CD4-positive, alpha-beta memory T cell (primary cell): ENCODE measurements around the gene RAPH1. TPM values are rescaled to one million over a fixed set of nuclear protein-coding genes. Genes with fewer than 3 reads are reported as not detected.
"Not testable (repeated sequence)": the region's sequence is repeated elsewhere in the genome, so short reads cannot be mapped to it uniquely, and the experiment has no call there.

Source experiments
- CTCF ChIA-PET: fragments of 350-600 bp; sonication (Branson Sonifier 250); formaldehyde crosslinking; loops from one replicate; lab custom pipeline; 2021; ENCODE audit warnings: inconsistent platforms; ENCODE audit not compliant: partially characterized antibody; lab: Charles Lee
- POLR2A ChIA-PET: fragments of 350-600 bp; sonication (Branson Sonifier 250); formaldehyde crosslinking; loops from one replicate; lab custom pipeline; 2021; ENCODE audit not compliant: partially characterized antibody; lab: Charles Lee
- DNase-seq, 5 donors: peaks; one replicate each; pipeline versions ENCODE4 v3.0.0 to v3.0.0-alpha.2; 2020 to 2022; ENCODE audit warnings: mixed read lengths in 1 of 5
- H3K27ac ChIP-seq: one replicate; pipeline ENCODE4 v1.7.0; 2013; ENCODE audit warnings: low read depth, low read length
- H3K27me3 ChIP-seq: 2 replicates; pipeline ENCODE4 v1.7.0; 2013; ENCODE audit warnings: mild to moderate bottlenecking, low read length, moderate library complexity; ENCODE audit not compliant: insufficient read depth
- H3K36me3 ChIP-seq: 2 replicates; pipeline ENCODE4 v1.7.0; 2013; ENCODE audit warnings: mild to moderate bottlenecking, low read length, moderate library complexity; ENCODE audit not compliant: insufficient read depth
- H3K4me1 ChIP-seq: 2 replicates; pipeline ENCODE4 v1.7.0; 2013; ENCODE audit warnings: mild to moderate bottlenecking, low read length, moderate library complexity; ENCODE audit not compliant: insufficient read depth
- H3K4me3 ChIP-seq, 2 donors: one replicate each; pipeline ENCODE4 v1.7.0; 2013; ENCODE audit warnings: low read length in 2 of 2, mild to moderate bottlenecking in 1 of 2
- H3K9me3 ChIP-seq, 2 donors: one replicate each; pipeline ENCODE4 v1.7.0; 2013; ENCODE audit warnings: low read length in 2 of 2, control low read depth in 1 of 2; ENCODE audit not compliant: control insufficient read depth in 1 of 2
- H3K27ac Mint-ChIP-seq, 7 donors: one replicate each; pipeline ENCODE4 v1.8.0; 2020 to 2021; ENCODE audit warnings: mixed read lengths in 7 of 7, mild to moderate bottlenecking in 6 of 7, inconsistent platforms in 3 of 7, moderate library complexity in 3 of 7
- H3K27me3 Mint-ChIP-seq, 2 donors: one replicate each; pipeline ENCODE4 v1.8.0; 2020 to 2021; ENCODE audit warnings: mixed read lengths in 2 of 2
- H3K36me3 Mint-ChIP-seq, 2 donors: one replicate each; pipeline ENCODE4 v1.8.0; 2020 to 2021; ENCODE audit warnings: mixed read lengths in 2 of 2, inconsistent platforms in 1 of 2, mild to moderate bottlenecking in 1 of 2
- H3K4me1 Mint-ChIP-seq, 4 donors: one replicate each; pipeline ENCODE4 v1.8.0; 2020 to 2021; ENCODE audit warnings: mixed read lengths in 4 of 4, mild to moderate bottlenecking in 1 of 4
- H3K4me3 Mint-ChIP-seq, 8 donors: one replicate each; pipeline ENCODE4 v1.8.0; 2020 to 2021; ENCODE audit warnings: mixed read lengths in 8 of 8, mild to moderate bottlenecking in 7 of 8, moderate library complexity in 6 of 8, inconsistent platforms in 3 of 8
- H3K9me3 Mint-ChIP-seq, 8 donors: one replicate each; pipeline ENCODE4 v1.8.0; 2020 to 2021; ENCODE audit warnings: mixed read lengths in 8 of 8, mild to moderate bottlenecking in 5 of 8, inconsistent platforms in 3 of 8, moderate library complexity in 1 of 8
- intact Hi-C: fragments of 100-400 bp; cut with micrococcal nuclease; formaldehyde crosslinking; loops from one replicate; pipeline ENCODE4 v1.15.1; 2023
- polyA plus RNA-seq, 2 donors: library from polyadenylated mRNA; unstranded; fragments of 300-500 nt; fragmentation: Illumina TruSeq; gene quantifications; one replicate each; pipeline ENCODE4 v1.2.3, GENCODE V29; 2021
- total RNA-seq, 2 experiments: library from RNA; stranded (reverse); gene quantifications; one replicate each; pipeline ENCODE4 v1.2.3, GENCODE V29; 2021

Gene RAPH1
- total and polyA plus RNA-seq, 4 experiments from 2014 or later, result 1.0 to 2.6 (median 1.6) TPM

DNA sequence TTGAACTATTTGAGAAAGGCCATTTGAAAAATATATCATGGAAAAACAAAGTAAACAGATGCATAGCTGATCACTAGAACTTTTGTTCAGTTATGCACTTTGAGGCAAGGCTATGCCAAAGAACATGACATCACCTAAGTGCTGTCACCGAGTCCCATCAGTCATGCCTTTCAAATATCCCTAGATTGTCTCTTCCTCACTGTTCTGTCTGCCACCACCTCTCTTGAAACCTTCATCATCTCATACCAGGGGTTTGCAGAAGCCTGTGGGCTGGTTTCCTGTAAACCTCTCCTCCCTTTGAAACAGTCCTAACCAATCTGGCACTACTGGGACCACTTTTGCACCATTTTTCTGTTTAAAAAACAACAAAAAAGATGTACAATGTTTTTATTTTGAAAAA is 12.3 kb upstream of the RAPH1 start:
- ChIA-PET POLR2A (no interaction called here), CTCF (no interaction called here)
- no peak for DNase-seq
- no peaks in the 10 kb centered on the region for H3K36me3 Mint-ChIP-seq
- H3K27me3 ChIP-seq, result no peaks in the 10 kb centered on the region
- no peak overlapping the region for H3K27ac ChIP-seq
- H3K9me3 ChIP-seq, result no peaks in the 10 kb centered on the region
- no peaks in the 10 kb centered on the region for H3K27me3 Mint-ChIP-seq
- peaks cover 0 to 1% (median 0%) of the 10 kb centered on the region in 8 donors for H3K9me3 Mint-ChIP-seq
- intact Hi-C loops, result no loop called here
- peak overlapping the region in 1 of 7 donors; percentile 43 for H3K27ac Mint-ChIP-seq
- no peaks in the 10 kb centered on the region for H3K36me3 ChIP-seq
- no peak overlapping the region for H3K4me3 Mint-ChIP-seq
- no peaks in the 10 kb centered on the region for H3K4me1 ChIP-seq
- no peak overlapping the region for H3K4me3 ChIP-seq
- peaks cover 0 to 6% (median 2%) of the 10 kb centered on the region in 4 donors for H3K4me1 Mint-ChIP-seq

DNA sequence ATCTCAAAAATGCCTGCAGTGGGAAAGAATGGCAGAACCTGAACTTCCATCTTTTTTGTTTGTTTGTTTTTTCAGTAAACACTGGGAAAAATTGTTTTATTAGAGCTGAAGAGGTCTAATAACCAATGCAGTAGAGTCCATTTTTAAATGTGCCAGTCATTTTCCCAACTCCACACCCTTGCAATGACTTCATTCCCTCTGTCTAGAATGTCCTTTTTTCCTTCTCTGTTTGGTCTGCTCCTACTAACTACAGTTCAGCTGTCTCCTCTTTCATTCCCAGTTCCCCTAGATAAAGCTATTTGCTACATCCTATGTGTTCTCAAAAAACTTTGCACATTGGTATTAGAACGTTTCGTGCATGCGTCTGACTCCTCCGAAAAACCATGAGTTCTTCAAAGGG is 9.3 kb upstream of the RAPH1 start:
- peaks cover 0 to 1% (median 0%) of the 10 kb centered on the region in 8 donors for H3K9me3 Mint-ChIP-seq
- ChIA-PET CTCF (interaction anchor here (0.5 kb wide), 1 partner anchor 656 kb away, joined by 3 read pairs; no protein-coding TSS in a partner anchor), POLR2A (no interaction called here)
- Histone ChIP-seq H3K27me3 (no peaks in the 10 kb centered on the region), H3K27ac (no peak overlapping the region), H3K4me1 (no peaks in the 10 kb centered on the region), H3K4me3 (no peak overlapping the region), H3K36me3 (no peaks in the 10 kb centered on the region), H3K9me3 (no peaks in the 10 kb centered on the region)
- no peak for DNase-seq
- H3K27ac Mint-ChIP-seq, result no peak overlapping the region
- H3K36me3 Mint-ChIP-seq, result no peaks in the 10 kb centered on the region
- peaks cover 0 to 4% (median 1%) of the 10 kb centered on the region in 4 donors for H3K4me1 Mint-ChIP-seq
- H3K4me3 Mint-ChIP-seq, result no peak overlapping the region
- intact Hi-C loops, result no loop called here
- H3K27me3 Mint-ChIP-seq, result no peaks in the 10 kb centered on the region

DNA sequence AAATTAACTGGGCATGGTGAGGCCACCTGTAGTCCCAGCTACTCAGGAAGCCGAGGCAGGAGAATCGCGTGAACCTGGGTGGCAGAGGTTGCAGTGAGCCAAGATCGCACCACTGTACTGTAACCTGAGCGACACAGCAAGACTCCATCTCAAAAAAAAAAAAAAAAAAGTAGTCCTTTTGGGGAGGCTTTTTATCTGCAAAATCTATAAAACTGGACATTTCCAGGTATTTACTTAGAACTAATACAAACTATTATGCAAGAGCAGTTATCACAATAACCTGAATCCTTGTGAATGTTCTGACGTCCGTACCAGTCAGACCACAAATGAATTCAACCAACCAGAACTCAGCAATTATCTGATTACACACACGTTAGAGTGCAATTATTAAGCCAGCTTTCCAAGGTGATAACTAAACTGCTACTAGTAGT is 8.8 kb upstream of the RAPH1 start:
- DNase-seq, result no peak
- Histone ChIP-seq H3K4me1 (no peaks in the 10 kb centered on the region), H3K4me3 (no peak overlapping the region), H3K27ac (no peak overlapping the region), H3K27me3 (no peaks in the 10 kb centered on the region), H3K36me3 (no peaks in the 10 kb centered on the region), H3K9me3 (no peaks in the 10 kb centered on the region)
- H3K9me3 Mint-ChIP-seq, result peaks cover 0 to 1% (median 0%) of the 10 kb centered on the region in 8 donors
- H3K27ac Mint-ChIP-seq, result no peak overlapping the region
- intact Hi-C loops, result no loop called here
- H3K36me3 Mint-ChIP-seq, result no peaks in the 10 kb centered on the region
- POLR2A ChIA-PET, result no interaction called here
- H3K27me3 Mint-ChIP-seq, result no peaks in the 10 kb centered on the region
- H3K4me1 Mint-ChIP-seq, result peaks cover 0 to 4% (median under 1%) of the 10 kb centered on the region in 4 donors
- CTCF ChIA-PET, result no interaction called here
- no peak overlapping the region for H3K4me3 Mint-ChIP-seq

DNA sequence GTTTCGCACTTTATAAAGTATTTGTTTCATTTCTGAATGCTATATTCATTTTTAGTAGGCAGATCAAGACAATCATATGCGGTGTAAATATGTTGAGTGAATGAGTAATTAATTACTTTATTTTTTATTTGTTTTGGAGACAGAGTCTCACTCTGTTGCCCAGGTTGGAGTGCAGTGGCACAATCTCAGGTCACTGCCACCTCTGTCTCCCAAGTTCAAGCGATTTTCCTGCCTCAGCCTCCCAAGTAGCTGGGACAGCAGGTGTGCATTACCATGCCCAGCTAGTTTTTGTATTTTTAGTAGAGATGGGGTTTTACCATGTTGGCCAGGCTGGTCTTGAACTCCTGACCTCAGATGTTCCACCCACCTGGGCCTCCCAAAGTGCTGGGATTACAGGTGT is 5.5 kb upstream of the RAPH1 start:
- DNase-seq, H3K36me3 Mint-ChIP-seq, H3K4me1 Mint-ChIP-seq, H3K9me3 Mint-ChIP-seq, H3K27me3 Mint-ChIP-seq, intact Hi-C loops, H3K4me3 Mint-ChIP-seq, H3K27me3 ChIP-seq, H3K4me3 ChIP-seq, H3K27ac ChIP-seq, H3K27ac Mint-ChIP-seq, H3K36me3 ChIP-seq, POLR2A ChIA-PET, H3K9me3 ChIP-seq, H3K4me1 ChIP-seq: not testable (repeated sequence)
- CTCF ChIA-PET, result interaction anchor here (1.3 to 1.6 kb wide), 4 partner anchors 13 to 56 kb away, joined by 3 to 4 read pairs (median 4); no protein-coding TSS in a partner anchor

DNA sequence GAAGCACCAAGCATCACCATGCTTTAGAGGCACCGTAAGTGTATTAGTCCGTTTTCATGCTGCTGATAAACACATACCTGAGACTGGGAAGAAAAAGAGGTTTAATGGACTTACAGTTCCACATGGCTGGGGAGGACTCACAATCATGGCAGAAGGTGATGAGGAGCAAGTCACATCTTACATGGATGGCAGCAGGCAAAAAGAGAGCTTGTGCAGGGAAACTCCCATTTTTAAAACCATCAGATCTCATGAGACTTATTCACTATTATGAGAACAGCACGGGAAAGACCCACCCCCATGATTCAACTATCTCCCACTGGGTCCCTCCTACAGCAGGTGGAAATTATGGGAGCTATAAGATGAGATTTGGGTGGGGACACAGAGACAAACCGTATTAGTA is 3.1 kb upstream of the RAPH1 start:
- H3K4me3 Mint-ChIP-seq, DNase-seq, H3K27ac Mint-ChIP-seq, H3K9me3 Mint-ChIP-seq, H3K27me3 Mint-ChIP-seq, H3K36me3 ChIP-seq, H3K27me3 ChIP-seq, H3K9me3 ChIP-seq, H3K36me3 Mint-ChIP-seq, H3K27ac ChIP-seq, POLR2A ChIA-PET, H3K4me3 ChIP-seq: not testable (repeated sequence)
- peaks cover 14 to 26% (median 20%) of the 10 kb centered on the region in 4 donors for H3K4me1 Mint-ChIP-seq
- intact Hi-C loops, result loop anchor here (10.0 kb wide), 1 partner anchor 903 kb away; the partner anchor contains the start of gene FAM117B
- CTCF ChIA-PET, result interaction anchor here (0.8 to 1.6 kb wide), 2 partner anchors 56 to 277 kb away, joined by 3 to 4 read pairs; no protein-coding TSS in a partner anchor
- H3K4me1 ChIP-seq, result peaks cover 10% of the 10 kb centered on the region

DNA sequence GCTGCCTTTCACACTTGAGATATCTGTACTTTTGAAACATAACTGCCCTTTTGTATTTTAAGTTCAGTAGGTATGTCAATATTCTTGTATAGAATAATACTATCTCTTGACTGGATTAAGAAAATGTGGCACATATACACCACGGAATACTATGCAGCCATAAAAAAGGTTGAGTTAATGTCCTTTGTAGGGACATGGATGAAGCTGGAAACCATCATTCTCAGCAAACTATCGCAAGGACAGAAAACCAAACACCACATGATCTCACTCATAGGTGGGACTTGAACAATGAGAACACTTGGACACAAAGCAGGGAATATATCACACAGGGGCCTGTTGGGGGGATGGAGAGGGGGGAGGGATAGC is 1.5 kb upstream of the RAPH1 start:
- H3K36me3 Mint-ChIP-seq, H3K27me3 Mint-ChIP-seq, H3K27me3 ChIP-seq, DNase-seq, H3K36me3 ChIP-seq, H3K9me3 Mint-ChIP-seq, CTCF ChIA-PET, H3K9me3 ChIP-seq, H3K4me3 ChIP-seq, H3K27ac ChIP-seq: not testable (repeated sequence)
- Mint-ChIP-seq H3K4me3 (peak overlapping the region; percentile 52 to 95 (median 90)), H3K4me1 (peaks cover 14 to 29% (median 21%) of the 10 kb centered on the region in 4 donors), H3K27ac (peak overlapping the region in 2 of 7 donors; percentile 11 to 85)
- peaks cover 16% of the 10 kb centered on the region for H3K4me1 ChIP-seq
- intact Hi-C loops, result loop anchor here (10.0 kb wide), 1 partner anchor 902 kb away; the partner anchor contains the start of gene FAM117B
- POLR2A ChIA-PET, result interaction anchor here (3.4 kb wide), 1 partner anchor 184 kb away, joined by 16 read pairs; no protein-coding TSS in a partner anchor

DNA sequence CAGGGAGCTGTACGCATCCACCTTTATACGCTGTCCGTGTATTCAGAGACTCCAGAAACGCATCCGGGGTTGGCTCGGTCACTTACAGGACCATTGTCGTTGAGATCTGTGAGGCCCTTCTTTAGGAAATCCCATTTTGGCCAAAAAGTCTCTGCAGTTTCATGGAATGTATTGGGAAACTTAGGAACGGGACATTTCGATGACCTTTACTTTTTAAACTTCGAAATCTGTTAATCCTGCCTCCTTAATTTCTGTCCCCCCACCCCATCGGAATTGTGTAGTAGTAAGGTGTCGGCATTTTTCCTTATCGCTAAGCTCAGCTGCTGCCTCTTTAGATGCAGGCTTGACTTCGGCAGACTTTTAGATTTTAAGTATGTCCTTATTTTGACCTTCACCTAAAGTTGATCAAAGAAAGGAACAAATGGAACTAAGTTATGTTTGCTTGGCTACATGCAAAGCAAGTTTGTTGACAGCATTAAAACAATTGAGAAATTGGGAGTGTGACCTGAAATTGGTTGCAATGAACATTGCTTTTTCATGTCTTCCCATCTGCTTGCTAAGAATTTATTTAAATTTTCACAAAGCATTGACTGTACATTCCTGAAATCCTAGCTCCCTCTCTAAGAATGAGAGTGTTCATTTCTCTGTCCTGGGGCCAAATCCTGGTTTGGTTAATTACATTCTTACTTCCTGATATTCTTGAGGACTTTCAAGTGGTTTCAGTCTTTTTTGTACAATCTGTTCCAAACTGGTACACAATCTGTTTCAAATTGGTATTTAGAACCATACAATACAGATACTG is 884 bp upstream of the RAPH1 start:
- no peaks in the 10 kb centered on the region for H3K36me3 ChIP-seq
- H3K9me3 ChIP-seq, result no peaks in the 10 kb centered on the region
- ChIA-PET CTCF (no interaction called here), POLR2A (interaction anchor here (1.4 to 3.4 kb wide), 4 partner anchors 171 to 205 kb away, joined by 3 to 16 read pairs (median 10); no protein-coding TSS in a partner anchor)
- peak overlapping the region; percentile 81 to 95 (median 91) for H3K4me3 Mint-ChIP-seq
- peaks cover 16% of the 10 kb centered on the region for H3K4me1 ChIP-seq
- H3K4me1 Mint-ChIP-seq, result peaks cover 14 to 29% (median 21%) of the 10 kb centered on the region in 4 donors
- DNase-seq, result no peak
- H3K27me3 ChIP-seq, result no peaks in the 10 kb centered on the region
- peaks cover 0 to 3% of the 10 kb centered on the region in 2 donors for H3K36me3 Mint-ChIP-seq
- intact Hi-C loops, result loop anchor here (2.0 to 10.0 kb wide), 4 partner anchors 171 to 901 kb away; partner anchors contain the start of genes CD28 and FAM117B
- peak overlapping the region; percentile 72 to 89 (median 79) for H3K27ac Mint-ChIP-seq
- H3K9me3 Mint-ChIP-seq, result peaks cover 0 to 9% (median 7%) of the 10 kb centered on the region in 8 donors
- H3K27me3 Mint-ChIP-seq, result peaks cover 6 to 8% of the 10 kb centered on the region in 2 donors
- no peak overlapping the region for H3K4me3 ChIP-seq
- H3K27ac ChIP-seq, result no peak overlapping the region
